Measurements from ENCODE around the gene COG3. TPM values are rescaled to one million over a fixed set of nuclear protein-coding genes. Genes with fewer than 3 reads are reported as not detected.
A peak's percentile ranks its signal among the peaks of the same experiment; 100 is the strongest.

The COG3 gene
- total and polyA plus RNA-seq, 2 of the 13 experiments (the other 11 are each of a cell fraction or from before 2014, with no cell fraction given), result 37.8 to 47.5 TPM

GRCh38 chr13:45447050-45447661, 17.6 kb upstream of the COG3 start (continued):
- peak; percentile 31; the same call in 1 of the 2 replicates for TF ChIP-seq ELF1 (CRISPR knock-in tag; IDR thresholded peaks at IDR 0.05)
- no peak for TF ChIP-seq ZBTB1 (CRISPR knock-in tag; IDR thresholded peaks at IDR 0.05; ENCODE audit: borderline replicate concordance)
- peak; percentile 71 for TF ChIP-seq BCL6 (CRISPR knock-in tag; IDR thresholded peaks at IDR 0.05)
- TF ChIP-seq SNAPC2 (CRISPR knock-in tag; IDR thresholded peaks at IDR 0.05), result no peak; the same call in 1 of the 2 replicates
- peak; percentile 17; the same call in 1 of the 2 replicates for TF ChIP-seq ZMYM2 (CRISPR knock-in tag; IDR thresholded peaks at IDR 0.05)
- TF ChIP-seq MIER2 (CRISPR knock-in tag; IDR thresholded peaks at IDR 0.05), result no peak
- no peak for TF ChIP-seq RARG (CRISPR knock-in tag; IDR thresholded peaks at IDR 0.05; ENCODE audit: low read depth)
- TF ChIP-seq SNAI1 (CRISPR knock-in tag; IDR thresholded peaks at IDR 0.05; ENCODE audit: borderline replicate concordance), result no peak
- no peak for TF ChIP-seq ZNF333 (CRISPR knock-in tag; IDR thresholded peaks at IDR 0.05; ENCODE audit: borderline replicate concordance)
- TF ChIP-seq SRSF4 (IDR thresholded peaks at IDR 0.05; ENCODE audit: low read depth, low read length, poor library complexity, severe bottlenecking), result no peak
- peak; percentile 47; the same call in 1 of the 2 replicates for TF ChIP-seq CCDC6 (CRISPR knock-in tag; IDR thresholded peaks at IDR 0.05)
- TF ChIP-seq, protein P1, sequence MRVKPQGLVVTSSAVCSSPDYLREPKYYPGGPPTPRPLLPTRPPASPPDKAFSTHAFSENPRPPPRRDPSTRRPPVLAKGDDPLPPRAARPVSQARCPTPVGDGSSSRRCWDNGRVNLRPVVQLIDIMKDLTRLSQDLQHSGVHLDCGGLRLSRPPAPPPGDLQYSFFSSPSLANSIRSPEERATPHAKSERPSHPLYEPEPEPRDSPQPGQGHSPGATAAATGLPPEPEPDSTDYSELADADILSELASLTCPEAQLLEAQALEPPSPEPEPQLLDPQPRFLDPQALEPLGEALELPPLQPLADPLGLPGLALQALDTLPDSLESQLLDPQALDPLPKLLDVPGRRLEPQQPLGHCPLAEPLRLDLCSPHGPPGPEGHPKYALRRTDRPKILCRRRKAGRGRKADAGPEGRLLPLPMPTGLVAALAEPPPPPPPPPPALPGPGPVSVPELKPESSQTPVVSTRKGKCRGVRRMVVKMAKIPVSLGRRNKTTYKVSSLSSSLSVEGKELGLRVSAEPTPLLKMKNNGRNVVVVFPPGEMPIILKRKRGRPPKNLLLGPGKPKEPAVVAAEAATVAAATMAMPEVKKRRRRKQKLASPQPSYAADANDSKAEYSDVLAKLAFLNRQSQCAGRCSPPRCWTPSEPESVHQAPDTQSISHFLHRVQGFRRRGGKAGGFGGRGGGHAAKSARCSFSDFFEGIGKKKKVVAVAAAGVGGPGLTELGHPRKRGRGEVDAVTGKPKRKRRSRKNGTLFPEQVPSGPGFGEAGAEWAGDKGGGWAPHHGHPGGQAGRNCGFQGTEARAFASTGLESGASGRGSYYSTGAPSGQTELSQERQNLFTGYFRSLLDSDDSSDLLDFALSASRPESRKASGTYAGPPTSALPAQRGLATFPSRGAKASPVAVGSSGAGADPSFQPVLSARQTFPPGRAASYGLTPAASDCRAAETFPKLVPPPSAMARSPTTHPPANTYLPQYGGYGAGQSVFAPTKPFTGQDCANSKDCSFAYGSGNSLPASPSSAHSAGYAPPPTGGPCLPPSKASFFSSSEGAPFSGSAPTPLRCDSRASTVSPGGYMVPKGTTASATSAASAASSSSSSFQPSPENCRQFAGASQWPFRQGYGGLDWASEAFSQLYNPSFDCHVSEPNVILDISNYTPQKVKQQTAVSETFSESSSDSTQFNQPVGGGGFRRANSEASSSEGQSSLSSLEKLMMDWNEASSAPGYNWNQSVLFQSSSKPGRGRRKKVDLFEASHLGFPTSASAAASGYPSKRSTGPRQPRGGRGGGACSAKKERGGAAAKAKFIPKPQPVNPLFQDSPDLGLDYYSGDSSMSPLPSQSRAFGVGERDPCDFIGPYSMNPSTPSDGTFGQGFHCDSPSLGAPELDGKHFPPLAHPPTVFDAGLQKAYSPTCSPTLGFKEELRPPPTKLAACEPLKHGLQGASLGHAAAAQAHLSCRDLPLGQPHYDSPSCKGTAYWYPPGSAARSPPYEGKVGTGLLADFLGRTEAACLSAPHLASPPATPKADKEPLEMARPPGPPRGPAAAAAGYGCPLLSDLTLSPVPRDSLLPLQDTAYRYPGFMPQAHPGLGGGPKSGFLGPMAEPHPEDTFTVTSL (CRISPR knock-in tag; IDR thresholded peaks at IDR 0.05; ENCODE audit: borderline replicate concordance), result peak; percentile 87; the same call in 1 of the 2 replicates
- TF ChIP-seq ZNF30 (CRISPR knock-in tag; IDR thresholded peaks at IDR 0.05), result no peak
- TF ChIP-seq TAF15 (IDR thresholded peaks at IDR 0.05; ENCODE audit: low read depth, low read length, poor library complexity, severe bottlenecking), result no peak
- no peak for TF ChIP-seq ZNF251 (CRISPR knock-in tag; IDR thresholded peaks at IDR 0.05)
- TF ChIP-seq ZNF34 (CRISPR knock-in tag; IDR thresholded peaks at IDR 0.05; ENCODE audit: borderline replicate concordance), result no peak
- TF ChIP-seq ZNF446 (CRISPR knock-in tag; IDR thresholded peaks at IDR 0.05), result no peak
- 0 out of 2 replicates have a peak, but pooled peaks have one; percentile 71 for TF ChIP-seq ZNF784 (CRISPR knock-in tag; IDR thresholded peaks at IDR 0.05; ENCODE audit: borderline replicate concordance)
- 0 out of 2 replicates have a peak, but pooled peaks have one; percentile 41 for TF ChIP-seq ZSCAN9 (CRISPR knock-in tag; IDR thresholded peaks at IDR 0.05; ENCODE audit: borderline replicate concordance)
- peak; percentile 80; the same call in 1 of the 2 replicates for TF ChIP-seq MTA1 (CRISPR knock-in tag; IDR thresholded peaks at IDR 0.05; ENCODE audit: borderline replicate concordance)
- no peak for TF ChIP-seq ZNF432 (CRISPR knock-in tag; IDR thresholded peaks at IDR 0.05; ENCODE audit: borderline replicate concordance)
- no peak for TF ChIP-seq ZNF484 (CRISPR knock-in tag; IDR thresholded peaks at IDR 0.05; ENCODE audit: borderline replicate concordance, low read depth)
